NCI-H2171 (cell line): Measurements from ENCODE around the gene ATIC.

ENCODE experiments used
- DNase-seq: peaks from one replicate; lab custom pipeline; 2025; lab: John Stamatoyannopoulos, UW

The ATIC gene

DNA sequence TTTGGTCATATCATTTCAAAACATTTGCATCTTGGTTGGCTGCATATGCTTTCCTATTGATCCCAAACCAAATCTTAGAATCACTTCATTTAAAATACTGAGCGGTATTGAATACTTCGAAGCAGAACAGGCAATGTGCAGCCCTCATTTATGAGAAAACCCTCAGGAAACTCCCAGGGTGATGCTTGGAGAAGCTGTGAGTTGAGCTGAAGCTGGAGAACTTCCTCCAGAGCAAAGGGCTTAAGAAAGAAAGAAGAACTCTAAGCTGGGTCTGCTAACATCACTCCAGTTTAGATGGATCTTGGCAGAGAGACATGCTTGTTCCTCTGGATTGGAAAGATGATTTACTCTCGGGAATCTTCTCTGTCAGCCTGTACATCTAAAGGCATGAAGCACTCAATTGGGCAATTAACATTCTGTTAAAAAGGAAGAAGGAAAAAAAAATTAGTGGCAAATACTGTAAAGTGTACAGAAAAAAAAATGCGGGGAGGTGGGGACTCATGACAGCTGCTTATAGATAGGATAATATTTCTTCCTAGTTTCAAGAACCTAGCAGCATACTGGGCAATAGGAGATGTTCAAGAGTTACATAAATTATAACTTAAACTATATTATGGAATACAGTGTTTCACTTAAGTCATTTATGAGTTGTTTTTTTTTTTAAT, 49.5 kb downstream of the ATIC start:
- DNase-seq = no peak

DNA sequence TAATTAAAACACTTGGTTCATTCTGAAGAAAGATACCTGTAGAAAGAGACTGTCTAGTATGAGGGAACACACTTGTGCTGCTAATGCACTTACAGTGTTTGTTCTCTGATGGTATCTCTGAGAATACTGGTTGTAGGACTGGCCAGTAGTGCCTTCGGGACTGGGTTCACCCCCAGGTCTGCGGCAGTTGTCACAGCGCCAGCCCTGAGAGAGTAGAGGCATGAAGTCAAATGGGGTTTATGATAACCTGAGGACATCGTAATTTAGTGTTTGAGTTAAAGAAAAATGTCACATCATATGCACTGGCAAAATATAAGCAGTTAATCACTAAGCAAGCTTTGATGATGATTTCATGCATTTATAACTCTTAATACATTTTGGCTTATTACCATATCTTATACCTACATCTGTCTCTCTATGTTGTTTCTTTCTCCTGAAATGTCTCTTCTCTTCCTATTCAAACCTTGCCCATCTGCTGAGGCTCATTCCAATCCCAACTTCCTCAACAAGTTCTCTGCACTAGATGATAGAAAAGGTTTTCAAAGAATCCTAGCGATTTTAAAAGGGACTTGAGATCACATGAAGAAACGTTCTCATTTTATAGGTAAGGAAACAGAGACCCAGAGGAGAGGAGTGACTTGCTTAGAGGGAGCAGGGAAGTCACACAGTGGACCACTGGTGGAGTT, 50.2 kb downstream of the ATIC start:
- no peak for DNase-seq

DNA sequence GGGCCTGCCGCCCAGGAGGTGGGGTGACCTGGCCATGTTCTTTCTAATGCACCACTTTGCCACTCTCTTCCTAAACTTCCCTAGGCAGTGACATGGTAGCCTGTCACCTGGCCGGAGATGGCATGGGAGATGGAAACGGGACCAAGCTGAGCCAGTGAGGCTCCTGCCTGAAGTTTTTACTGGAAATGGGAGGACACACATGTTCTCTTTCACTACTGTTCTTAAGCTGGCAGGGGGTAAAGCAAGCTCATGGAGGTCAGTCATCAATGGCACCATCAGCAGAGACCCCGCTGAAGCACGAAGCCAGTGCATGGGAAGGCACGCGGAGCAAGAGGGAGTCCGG, 50.7 kb downstream of the ATIC start:
- DNase-seq = no peak

DNA sequence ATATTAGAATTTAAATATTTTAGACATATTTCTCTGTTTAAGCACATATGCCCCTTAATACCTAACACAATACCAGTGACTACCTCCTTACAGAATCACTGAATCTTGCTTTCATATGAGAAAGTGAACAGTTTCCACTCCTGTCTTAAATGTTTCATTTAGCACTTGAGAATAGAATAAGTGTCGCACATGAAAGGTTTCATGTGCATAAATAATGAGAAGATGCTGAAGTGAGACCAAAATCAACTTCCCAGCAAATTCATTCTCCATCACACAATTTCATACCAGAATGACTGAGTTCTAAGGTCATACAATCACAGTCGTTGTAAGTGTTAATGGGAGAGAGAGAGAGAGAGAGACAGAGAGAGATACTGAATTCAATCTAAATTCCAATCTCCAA, 51.2 kb downstream of the ATIC start:
- DNase-seq = no peak

DNA sequence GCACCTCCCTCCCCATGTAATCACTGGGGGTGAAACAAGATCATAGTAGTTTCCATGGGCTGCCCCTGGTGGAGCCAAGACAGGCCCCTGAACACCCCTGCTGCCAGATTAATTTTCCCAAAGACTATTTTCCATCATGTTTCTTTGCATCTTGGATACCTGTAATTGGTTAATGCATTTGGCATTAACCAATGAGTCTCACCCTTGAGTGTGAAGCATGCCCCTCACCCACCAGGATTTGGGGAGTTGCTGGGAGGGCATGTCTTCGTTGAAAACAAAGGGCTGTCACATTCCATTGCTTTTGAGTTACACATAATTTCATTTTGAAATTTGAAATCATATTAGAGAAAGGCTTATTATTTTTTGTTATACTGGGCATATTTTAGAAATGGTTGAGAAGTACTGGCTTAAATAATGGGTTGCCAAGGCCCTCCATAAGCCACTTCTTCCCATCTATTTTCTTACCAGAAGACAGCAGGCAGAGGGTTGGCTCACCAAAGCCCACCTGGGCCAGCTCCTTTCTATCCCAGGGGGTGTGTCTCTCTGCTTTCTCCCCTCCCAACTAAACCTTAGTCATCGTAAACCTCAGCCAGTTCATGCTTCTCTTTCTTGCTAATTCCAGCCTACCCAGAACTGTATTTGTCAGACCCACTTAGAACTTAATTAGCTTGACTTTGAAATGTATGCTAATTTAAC, 51.8 kb downstream of the ATIC start:
- DNase-seq = no peak

DNA sequence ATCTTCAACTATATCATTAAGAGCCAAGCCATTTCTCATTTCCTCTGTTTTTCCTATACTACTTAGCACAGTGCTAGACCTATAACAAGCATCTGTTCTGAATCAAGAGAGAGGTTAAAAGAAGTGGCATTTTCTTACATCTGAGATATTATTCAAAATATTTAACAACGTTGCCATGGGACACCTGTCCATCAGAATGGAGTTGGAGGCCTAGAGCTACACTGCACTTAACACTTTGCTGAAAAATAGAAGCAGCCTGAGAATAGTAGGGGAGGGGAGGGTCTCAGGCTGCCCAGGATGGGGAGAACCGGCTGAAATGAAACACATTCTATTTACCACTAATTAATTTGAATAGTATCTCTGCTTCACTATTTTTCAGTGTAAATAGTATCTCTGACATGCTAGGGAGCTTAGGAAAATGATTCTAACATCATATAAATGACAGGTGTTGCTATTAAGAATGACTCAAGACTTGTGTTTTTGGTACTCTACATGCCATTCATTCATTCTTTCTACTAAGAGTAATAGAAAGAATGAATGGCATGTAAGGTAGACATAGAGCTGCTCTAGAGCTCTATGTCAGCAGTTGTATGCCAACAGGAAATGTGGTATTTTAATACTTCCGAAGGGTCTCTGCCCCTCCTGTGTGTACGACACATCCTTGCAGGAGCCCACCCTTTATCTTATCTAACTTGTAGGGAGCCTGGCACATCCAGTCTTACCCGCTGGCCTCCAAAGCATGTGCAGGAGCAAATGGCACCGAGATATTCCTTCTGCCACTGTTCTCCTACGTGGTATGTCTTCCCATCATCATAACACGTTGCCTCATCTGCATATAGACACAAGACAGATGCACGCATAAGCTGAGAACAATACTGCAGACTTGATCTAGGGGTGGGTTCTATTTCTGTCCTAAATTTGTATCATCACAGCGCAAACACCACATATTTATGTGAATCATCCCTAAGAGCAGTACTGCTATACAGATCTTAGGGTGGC, 52.6 kb downstream of the ATIC start:
- DNase-seq = no peak

DNA sequence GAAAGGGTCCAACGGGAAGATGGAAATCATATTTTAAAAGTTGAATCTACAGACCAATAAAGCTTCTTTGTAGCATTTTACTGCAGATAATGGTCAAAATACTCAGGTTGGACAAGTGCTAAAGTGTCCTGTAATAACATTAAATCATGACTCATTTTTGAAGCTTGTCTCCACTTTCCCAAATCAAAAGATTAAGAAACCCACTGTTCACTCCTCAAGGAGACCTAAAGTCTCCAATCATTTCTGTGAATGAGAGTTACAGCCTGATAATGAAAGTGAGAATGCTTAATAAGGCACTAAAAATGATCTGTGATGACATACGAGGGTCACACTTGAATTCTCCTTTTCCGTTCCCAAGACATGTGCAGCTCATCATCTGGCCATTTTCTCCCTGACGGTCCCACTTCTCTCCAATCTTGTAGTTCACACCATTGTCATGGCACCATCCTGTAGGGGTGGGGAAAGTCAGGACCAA, 53.4 kb downstream of the ATIC start:
- DNase-seq = no peak

DNA sequence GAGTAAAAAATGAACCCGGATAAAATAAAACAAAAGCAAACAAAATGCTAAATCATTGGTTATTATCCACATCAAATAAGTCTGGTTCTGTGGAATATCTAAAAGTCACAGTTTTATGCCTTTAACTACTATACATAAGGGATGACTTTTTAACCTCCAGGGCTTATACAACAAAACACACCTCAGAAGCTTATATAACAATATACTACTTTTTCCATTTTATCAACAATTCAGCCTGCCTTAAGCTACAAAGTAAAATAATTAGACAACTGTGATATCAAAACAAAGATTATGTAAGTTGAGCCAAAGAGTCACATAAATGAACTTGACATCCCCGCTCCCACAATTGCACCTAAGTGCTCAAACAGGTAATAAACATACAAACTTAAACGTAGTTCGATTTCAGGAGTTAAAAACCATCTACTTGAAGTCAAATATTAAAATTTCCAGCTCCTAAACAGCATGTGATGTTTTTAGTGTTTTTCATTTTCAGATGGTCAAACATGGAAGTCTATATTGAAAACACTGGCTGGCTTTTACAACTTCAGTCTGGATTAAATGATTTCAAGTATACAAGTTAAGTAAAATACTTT, 54.7 kb downstream of the ATIC start:
- DNase-seq = no peak

DNA sequence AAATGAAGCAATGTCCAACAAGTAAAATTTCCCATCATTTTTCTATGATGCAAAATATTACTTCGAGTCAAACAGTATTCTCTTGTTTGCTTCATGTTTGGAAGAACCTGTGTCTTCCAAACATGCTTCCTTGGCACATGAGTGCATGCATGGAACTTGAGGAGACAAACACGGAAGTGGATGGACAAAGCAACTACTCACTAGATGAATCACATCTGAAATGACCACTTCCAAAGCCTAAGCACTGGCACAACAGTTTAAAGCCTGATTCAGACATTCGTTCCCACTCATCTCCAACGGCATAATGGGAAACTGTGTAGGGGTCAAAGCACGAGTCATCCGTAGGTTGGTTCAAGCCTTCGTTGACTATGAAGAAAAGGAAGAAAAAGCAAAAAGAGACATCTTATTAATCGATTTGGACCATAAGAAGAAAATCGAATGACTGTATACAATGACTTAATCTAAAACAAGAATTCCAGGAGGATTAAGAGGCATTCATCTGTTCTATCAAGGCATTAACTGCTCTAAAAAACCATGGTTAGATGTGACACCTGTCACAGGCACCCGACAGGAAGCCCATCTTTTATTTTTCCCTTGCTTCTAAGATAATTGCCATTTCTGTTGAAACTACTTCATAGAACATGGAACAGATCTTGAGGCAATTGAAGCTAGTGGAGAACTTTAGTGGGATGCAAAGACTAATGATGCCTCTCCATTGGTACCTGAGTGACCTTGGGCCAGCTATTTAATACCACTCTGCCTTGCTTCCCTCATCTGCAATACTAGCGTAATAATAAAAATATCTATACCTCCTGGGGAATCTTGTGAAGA, 56.0 kb downstream of the ATIC start:
- no peak for DNase-seq

DNA sequence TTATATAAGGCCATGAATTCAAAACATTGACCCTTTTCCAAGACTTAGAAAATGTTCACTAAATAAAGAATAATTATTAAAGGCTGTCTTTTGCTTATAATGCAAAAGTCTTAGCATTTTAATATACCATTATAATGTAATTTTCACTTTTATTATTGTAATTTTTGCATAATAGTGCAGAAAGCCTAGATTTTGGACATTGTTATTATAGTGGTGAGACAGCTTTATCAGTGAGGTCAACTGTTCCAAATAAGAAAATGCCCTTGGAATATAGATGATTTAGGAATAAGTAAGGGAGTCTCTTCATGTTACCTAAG, 56.6 kb downstream of the ATIC start:
- DNase-seq = no peak

DNA sequence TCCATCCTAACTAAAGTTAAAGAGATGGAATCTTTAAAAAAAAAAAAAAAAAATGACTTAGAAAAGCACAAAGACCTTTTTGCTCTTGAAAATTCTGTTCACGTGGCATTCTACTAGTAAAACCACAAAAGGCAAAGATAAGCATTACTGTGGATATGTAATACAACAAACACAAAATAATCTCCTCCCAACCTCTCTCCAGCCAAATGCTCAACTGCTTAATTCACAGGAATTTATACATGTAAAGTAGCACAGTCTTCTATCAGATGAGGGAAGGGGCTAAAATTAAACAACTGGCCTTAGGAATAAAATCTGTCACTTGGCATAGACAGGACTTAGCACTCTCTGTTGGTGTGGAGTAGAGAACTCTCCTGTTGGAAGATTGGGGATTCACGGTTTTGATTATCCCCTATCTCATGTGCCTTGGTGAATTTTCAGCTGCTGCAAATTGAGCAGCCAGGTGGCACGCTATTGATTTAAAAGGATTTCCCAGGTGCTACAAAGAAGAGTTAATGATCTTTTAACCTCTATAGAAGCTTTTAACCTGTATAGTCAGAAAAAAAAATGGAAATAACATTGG, 57.4 kb downstream of the ATIC start:
- no peak for DNase-seq

DNA sequence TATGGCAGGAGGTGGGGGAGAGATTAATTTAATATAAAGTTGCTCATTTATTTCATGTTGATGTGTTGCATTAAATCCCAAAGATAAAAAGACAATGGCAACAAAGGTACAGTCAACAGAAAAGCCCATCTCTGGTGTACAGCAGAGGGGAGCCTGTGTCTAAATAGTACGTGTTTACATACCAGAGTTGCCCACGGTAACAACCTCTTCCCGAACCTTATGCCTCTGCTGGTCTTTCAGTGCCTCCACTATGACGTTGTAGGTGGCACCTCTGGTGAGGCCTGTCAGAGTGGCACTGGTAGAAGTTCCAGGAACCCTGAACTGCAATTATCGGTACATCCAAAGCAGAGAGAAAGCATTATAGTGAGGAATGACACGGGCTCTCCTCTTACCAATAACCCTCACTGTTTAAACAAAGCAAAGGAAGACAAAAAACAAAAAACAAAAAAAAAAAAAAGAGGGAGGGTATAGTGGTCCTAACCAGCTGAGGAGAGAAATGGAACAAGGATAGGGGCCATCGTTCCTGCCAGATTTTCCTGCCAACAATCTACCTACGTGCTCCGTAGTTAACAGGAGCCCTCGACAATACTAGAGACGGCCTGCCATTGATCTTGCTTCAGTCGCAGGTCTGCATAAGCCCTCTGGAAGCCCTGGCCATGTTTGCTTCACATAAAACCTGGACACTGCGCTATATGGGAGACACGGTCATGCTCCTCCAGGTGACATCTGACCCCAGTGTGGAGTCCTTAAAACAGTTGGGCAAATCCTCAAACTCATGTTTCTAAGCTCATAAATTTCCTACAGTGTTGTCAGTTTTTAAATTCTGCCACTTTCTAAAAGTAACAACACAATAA, 58.5 kb downstream of the ATIC start:
- no peak for DNase-seq

DNA sequence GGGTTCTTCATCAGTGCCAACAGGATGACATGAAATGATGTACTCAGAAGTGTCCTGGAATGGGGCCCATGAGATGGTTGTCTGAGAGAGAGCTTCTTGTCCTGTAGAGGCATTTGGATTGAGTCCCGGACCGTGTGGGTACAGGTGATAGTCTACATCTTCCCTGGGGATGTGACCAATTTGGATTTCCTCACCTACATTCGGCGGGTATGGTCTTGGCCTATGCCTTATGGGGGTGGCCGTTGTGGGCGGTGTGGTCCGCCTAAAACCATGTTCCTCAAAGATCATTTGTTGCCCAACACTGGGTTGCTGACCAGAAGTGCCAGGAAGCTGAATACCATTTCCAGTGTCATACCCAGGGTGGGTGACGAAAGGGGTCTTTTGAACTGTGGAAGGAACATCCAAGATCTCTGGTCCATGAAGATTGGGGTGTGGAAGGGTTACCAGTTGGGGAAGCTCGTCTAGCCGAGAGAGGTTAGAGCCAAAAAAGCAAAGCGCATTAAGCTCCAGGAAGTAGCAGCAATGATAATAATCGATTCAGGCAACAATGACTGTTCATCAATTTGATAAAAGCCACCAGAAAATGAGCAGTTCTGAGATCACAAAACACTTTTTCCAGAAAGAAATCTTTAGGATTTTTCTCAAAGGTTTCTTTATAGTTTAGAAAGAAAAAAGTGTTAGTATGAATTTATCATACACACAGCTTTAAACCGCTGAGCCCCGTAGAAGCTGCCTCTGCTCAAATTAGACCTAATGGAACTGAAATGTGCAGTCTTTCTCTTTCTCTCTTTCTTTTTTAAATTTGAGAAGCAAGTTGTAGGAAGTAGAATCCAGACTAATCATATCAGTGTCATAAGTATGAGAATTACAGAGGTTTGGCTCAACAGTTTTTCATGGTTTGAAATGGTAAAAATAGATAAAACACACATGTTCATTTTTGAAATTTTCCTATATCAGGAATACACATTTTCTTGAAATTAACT, 60.3 kb downstream of the ATIC start:
- no peak for DNase-seq

DNA sequence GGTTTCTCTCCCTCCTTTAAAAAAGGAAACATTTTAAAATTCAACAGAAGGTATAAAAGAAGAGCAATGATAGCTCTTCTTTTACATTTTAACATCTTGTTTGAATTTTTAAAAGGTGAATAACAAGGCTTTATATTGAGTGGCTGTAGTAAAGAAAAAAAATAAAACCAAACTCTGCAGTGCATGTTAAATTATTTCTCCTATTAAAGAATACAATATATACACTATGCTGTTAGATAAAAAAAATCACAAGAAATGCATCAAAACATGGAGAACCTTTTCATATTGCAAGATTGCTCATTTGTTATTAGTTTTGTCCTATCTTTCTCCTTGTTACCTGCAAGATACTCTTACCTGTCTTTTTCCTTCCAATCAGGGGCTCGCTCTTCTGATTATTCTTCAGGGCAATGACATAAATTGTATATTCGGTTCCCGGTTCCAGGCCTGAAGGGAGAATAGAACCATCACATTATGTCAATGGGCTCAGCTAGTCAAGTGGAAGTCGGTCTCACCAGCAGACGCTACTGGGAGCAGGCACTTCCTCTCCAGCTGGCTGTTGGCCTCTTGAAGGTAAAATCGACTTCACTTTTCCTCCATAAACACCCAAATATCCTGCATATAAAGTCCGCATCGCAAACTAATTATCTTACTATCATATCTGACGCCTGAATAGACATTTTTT, 61.2 kb downstream of the ATIC start:
- no peak for DNase-seq

DNA sequence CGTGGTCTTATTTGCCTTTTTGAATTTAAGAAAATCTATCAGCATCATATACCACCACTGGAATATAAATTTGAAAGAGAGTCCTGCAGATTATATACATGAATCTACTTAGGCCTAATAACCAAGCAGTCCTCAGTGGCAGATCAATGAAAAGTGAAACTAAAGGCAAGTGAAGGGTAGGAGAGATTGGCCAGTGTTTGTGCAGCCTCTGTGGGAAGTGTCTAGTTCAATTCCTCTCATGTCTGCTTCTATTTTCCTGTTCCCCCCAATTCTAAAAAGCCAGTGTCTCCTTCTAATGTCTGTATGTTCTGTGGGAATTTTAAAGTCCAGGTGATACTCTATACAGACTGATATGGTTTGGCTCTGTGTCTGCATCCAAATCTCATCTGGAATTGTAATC, 62.1 kb downstream of the ATIC start:
- DNase-seq = no peak

DNA sequence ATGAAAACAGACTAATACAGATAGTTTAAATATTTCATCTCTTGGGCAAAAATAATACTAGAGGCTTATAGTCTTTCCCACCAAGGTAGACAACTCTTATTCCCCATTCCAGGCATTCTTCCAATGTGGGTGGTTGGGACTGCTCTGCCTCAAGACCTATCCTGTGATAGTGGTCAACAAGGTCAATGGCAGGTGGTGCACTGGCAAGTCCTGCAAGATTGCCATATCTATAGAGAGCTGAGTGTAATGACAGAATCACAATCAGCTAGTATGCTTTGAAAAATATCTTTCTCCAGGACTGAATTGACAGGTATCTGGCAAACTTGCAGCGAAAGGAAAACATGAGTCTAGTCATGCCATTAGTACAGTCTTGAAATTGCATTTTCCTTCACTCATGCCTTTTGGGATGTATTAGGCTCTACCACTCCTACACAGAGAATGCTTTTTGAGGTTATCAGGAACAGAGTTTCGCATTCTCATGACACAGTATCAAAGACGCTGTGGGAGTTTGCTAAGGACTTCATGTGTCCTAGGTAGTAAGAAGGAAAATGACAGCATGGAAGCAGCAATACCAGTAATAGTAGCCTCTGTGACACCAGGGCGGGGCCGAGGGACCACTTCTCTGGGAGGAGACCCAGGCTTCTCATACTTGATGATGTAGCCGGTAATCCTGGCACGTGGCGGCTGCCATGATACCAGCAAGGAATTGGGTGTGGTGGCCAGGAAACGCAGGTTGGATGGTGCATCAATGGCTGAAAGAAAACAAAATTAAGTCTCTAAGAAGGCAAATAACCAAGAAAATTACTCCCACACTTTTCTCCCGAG, 63.0 kb downstream of the ATIC start:
- no peak for DNase-seq

DNA sequence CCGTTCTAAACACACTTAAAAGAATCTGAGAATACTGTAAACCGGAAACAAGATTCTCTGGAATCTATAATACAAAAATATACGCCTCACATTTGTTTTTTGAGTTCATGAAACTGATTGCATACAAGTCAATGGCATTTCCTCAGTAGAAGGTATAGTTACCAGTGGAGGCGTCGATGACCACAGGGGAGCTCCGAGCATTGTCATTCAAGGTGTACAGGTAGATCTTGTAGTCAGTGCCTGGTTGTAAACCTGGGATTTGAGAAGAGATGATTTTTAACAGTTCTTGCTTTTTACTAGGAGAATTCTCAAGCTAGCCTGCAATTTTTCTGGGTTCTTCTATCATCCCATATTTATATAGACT, 63.6 kb downstream of the ATIC start:
- DNase-seq = no peak
